Panc1 (cell line): ENCODE results near the gene ZFAND2A. TPM values are rescaled to one million over a fixed set of nuclear protein-coding genes. Genes with fewer than 3 reads are reported as not detected.
A peak's percentile ranks its signal among the peaks of the same experiment; 100 is the strongest.

Experiments used
- ATAC-seq: fragments of 200-7000 bp; cut with Tn5 transposase; 2 replicates; pipeline ENCODE4 v1.9.1; 2020; ENCODE audit warnings: mild to moderate bottlenecking, moderate library complexity
- BruUV-seq: library from RNA; stranded (reverse); fragments of 400-500 nt; replicated peaks from 2 replicates; lab custom pipeline; 2021; lab: Mats Ljungman, UMichigan
- CTCF ChIA-PET: fragments of 300-600 bp; sonication (Branson Sonifier 250); formaldehyde crosslinking; loops from one replicate; lab custom pipeline; 2022; ENCODE audit warnings: antibody characterized with exemption; lab: Charles Lee
- POLR2A ChIA-PET: fragments of 300-600 bp; sonication (Branson Sonifier 250); formaldehyde crosslinking; loops from one replicate; lab custom pipeline; 2022; ENCODE audit warnings: antibody characterized with exemption; lab: Charles Lee
- DNase-seq: peaks from one replicate; pipeline ENCODE4 v3.0.0-alpha.2; 2010; ENCODE audit warnings: low read depth, low spot score
- H3K27ac ChIP-seq: 2 replicates; pipeline ENCODE4 v1.5.1; 2011; ENCODE audit warnings: mild to moderate bottlenecking, low read length, inconsistent platforms
- H3K27me3 ChIP-seq: fragments of 200-500 bp; sonication (Bioruptor generic); 2 replicates; pipeline ENCODE4 v1.6.0; 2014; ENCODE audit warnings: low read length, inconsistent platforms; ENCODE audit not compliant: control insufficient read depth, insufficient read depth
- H3K36me3 ChIP-seq: fragments of 200-500 bp; sonication (Bioruptor generic); 2 replicates; pipeline ENCODE4 v1.5.1; 2014; ENCODE audit warnings: inconsistent platforms, mild to moderate bottlenecking, low read length, moderate library complexity; ENCODE audit not compliant: control insufficient read depth, insufficient read depth
- H3K4me1 ChIP-seq: 2 replicates; pipeline ENCODE4 v1.5.1; 2011; ENCODE audit warnings: inconsistent platforms, mild to moderate bottlenecking, low read length, moderate library complexity; ENCODE audit not compliant: control insufficient read depth, insufficient read depth
- H3K4me3 ChIP-seq, 2 experiments: 2 replicates each; pipeline ENCODE4 v1.5.1; 2011 to 2012; ENCODE audit warnings: low read depth in 2 of 2, low read length in 2 of 2, mild to moderate bottlenecking in 2 of 2, inconsistent platforms in 1 of 2, moderate library complexity in 1 of 2
- H3K9me3 ChIP-seq: fragments of 200-500 bp; sonication (Bioruptor generic); 2 replicates; pipeline ENCODE4 v1.5.1; 2014; ENCODE audit warnings: low read depth, mild to moderate bottlenecking, inconsistent platforms, low read length, moderate library complexity; ENCODE audit not compliant: control insufficient read depth, insufficient read depth
- CTCF ChIP-seq: fragments of 450-650 bp; IDR thresholded peaks from 2 replicates; pipeline ENCODE4 v1.5.1; 2017; ENCODE audit warnings: mild to moderate bottlenecking
- POLR2AphosphoS5 ChIP-seq: IDR thresholded peaks from 2 replicates; pipeline ENCODE4 v1.6.1; 2012; ENCODE audit warnings: mild to moderate bottlenecking, low read depth, low read length, moderate library complexity
- REST ChIP-seq, 2 experiments: IDR thresholded peaks; 2 replicates each; pipeline ENCODE4 v1.6.1; 2011 to 2012; ENCODE audit warnings: low read depth in 2 of 2, control low read depth in 1 of 2, low read length in 1 of 2, mild to moderate bottlenecking in 1 of 2, moderate library complexity in 1 of 2; ENCODE audit not compliant: insufficient read depth in 1 of 2
- SIN3A ChIP-seq: IDR thresholded peaks from 2 replicates; pipeline ENCODE4 v1.6.1; 2012; ENCODE audit warnings: low read depth, mild to moderate bottlenecking, low read length, moderate library complexity, borderline replicate concordance; ENCODE audit not compliant: insufficient read depth
- TCF7L2 ChIP-seq: IDR thresholded peaks from 2 replicates; pipeline ENCODE4 v1.6.1; 2011; ENCODE audit warnings: mild to moderate bottlenecking, low read depth, low read length, inconsistent platforms
- in situ Hi-C: cut with HindIII; loops from 2 replicates; pipeline ENCODE4 v1.10.0; 2016; ENCODE audit warnings: low sequenced_read_pairs, low pct_unique_long_range_greater_than_20kb
- intact Hi-C: fragments of 100-400 bp; cut with micrococcal nuclease; formaldehyde crosslinking; loops from one replicate; pipeline ENCODE4 v1.10.0; 2022; ENCODE audit not compliant: unreplicated experiment
- total RNA-seq: library from RNA; stranded (reverse); gene quantifications from one replicate; pipeline ENCODE4 v1.2.1, GENCODE V29; 2021; ENCODE audit not compliant: unreplicated experiment

Gene ZFAND2A
- total RNA-seq, 1 experiment from 2014 or later, result 24.1 TPM

- Histone ChIP-seq H3K4me1 (peaks cover 4% of the 10 kb centered on the region; the same call in 1 of the 2 replicates), H3K27me3 (no peaks in the 10 kb centered on the region), H3K4me3 (no peak overlapping the region), H3K9me3 (no peaks in the 10 kb centered on the region), H3K27ac (no peak overlapping the region), H3K36me3 (no peaks in the 10 kb centered on the region)
- no peak for DNase-seq
- no peak for TF ChIP-seq TCF7L2
- TF ChIP-seq REST (IDR thresholded peaks at IDR 0.05; ENCODE audit: insufficient read depth in 1 of 2, low read depth in 2 of 2, low read length in 1 of 2), result no peak
- no peak for TF ChIP-seq POLR2AphosphoS5
- TF ChIP-seq CTCF, result no peak
- TF ChIP-seq SIN3A, result no peak
- ChIA-PET POLR2A (no interaction called here), CTCF (no interaction called here)
- in situ Hi-C loops (no loop called here), intact Hi-C loops (no loop called here)
- no peak for ATAC-seq
- BruUV-seq, result no TSS peak
These were observed 40.0 kb upstream of the ZFAND2A start for GRCh38 chr7:1200045-1200444.

GRCh38 chr7:1197997-1198625 is 38.1 kb upstream of the ZFAND2A start:
- ChIA-PET CTCF (no interaction called here), POLR2A (interaction anchor here (0.6 kb wide), 1 partner anchor 155 kb away, joined by 4 read pairs; no protein-coding TSS in a partner anchor)
- in situ Hi-C loops, result no loop called here
- intact Hi-C loops, result no loop called here
- Histone ChIP-seq H3K9me3 (no peaks in the 10 kb centered on the region), H3K27ac (peak overlapping the region; percentile 17; the same call in 1 of the 2 replicates), H3K27me3 (no peaks in the 10 kb centered on the region), H3K4me1 (peaks cover 4% of the 10 kb centered on the region; the same call in 1 of the 2 replicates), H3K4me3 (no peak overlapping the region), H3K36me3 (no peaks in the 10 kb centered on the region)
- no TSS peak for BruUV-seq
- DNase-seq (no peak), ATAC-seq (no peak)
- TF ChIP-seq POLR2AphosphoS5 (no peak), REST (IDR thresholded peaks at IDR 0.05; ENCODE audit: insufficient read depth in 1 of 2, low read depth in 2 of 2, low read length in 1 of 2) (no peak), SIN3A (no peak), TCF7L2 (no peak), CTCF (no peak)
